ENCODE measurements around the gene MAD1L1.

Gene MAD1L1

GRCh38 chr7:1920266-1920681 is 312.5 kb downstream of the MAD1L1 start:
- H3K27ac ChIP-seq, result no peak overlapping the region
- H3K36me3 ChIP-seq, result no peaks in the 10 kb centered on the region
- H3K27me3 ChIP-seq, result peaks cover 21% of the 10 kb centered on the region
- H3K9me3 ChIP-seq, result no peaks in the 10 kb centered on the region
- H3K4me1 ChIP-seq (ENCODE audit: control insufficient read depth in 1 of 2, insufficient read depth in 1 of 2, low read depth in 1 of 2, low read length in 1 of 2), result peaks cover 0 to 8% of the 10 kb centered on the region in 2 experiments
- no peak for TF ChIP-seq CTCF (IDR thresholded peaks at IDR 0.05)
- no peak overlapping the region for H3K4me3 ChIP-seq (ENCODE audit: low read depth in 1 of 2, low read length in 1 of 2)

GRCh38 chr7:1919539-1920265 is 313.0 kb downstream of the MAD1L1 start:
- H3K27me3 ChIP-seq, result peaks cover 21% of the 10 kb centered on the region
- H3K36me3 ChIP-seq, result no peaks in the 10 kb centered on the region
- H3K27ac ChIP-seq, result no peak overlapping the region
- TF ChIP-seq CTCF (IDR thresholded peaks at IDR 0.05), result no peak
- H3K9me3 ChIP-seq, result no peaks in the 10 kb centered on the region
- H3K4me3 ChIP-seq (ENCODE audit: low read depth in 1 of 2, low read length in 1 of 2), result no peak overlapping the region
- peaks cover 0 to 8% of the 10 kb centered on the region in 2 experiments for H3K4me1 ChIP-seq (ENCODE audit: control insufficient read depth in 1 of 2, insufficient read depth in 1 of 2, low read depth in 1 of 2, low read length in 1 of 2)

- H3K4me1 ChIP-seq (ENCODE audit: control insufficient read depth in 1 of 2, insufficient read depth in 1 of 2, low read depth in 1 of 2, low read length in 1 of 2), result peaks cover 0 to 8% of the 10 kb centered on the region in 2 experiments
- H3K27ac ChIP-seq, result no peak overlapping the region
- H3K4me3 ChIP-seq (ENCODE audit: low read depth in 1 of 2, low read length in 1 of 2), result no peak overlapping the region
These were observed 313.7 kb downstream of the MAD1L1 start for GRCh38 chr7:1918881-1919525.

GRCh38 chr7:1918063-1918645 is 314.6 kb downstream of the MAD1L1 start:
- Histone ChIP-seq H3K9me3 (no peaks in the 10 kb centered on the region), H3K27ac (no peak overlapping the region), H3K36me3 (no peaks in the 10 kb centered on the region), H3K27me3 (peaks cover 21% of the 10 kb centered on the region), H3K4me3 (ENCODE audit: low read depth in 1 of 2, low read length in 1 of 2) (no peak overlapping the region), H3K4me1 (ENCODE audit: control insufficient read depth in 1 of 2, insufficient read depth in 1 of 2, low read depth in 1 of 2, low read length in 1 of 2) (peaks cover 0 to 8% of the 10 kb centered on the region in 2 experiments)
- no peak for TF ChIP-seq CTCF (IDR thresholded peaks at IDR 0.05)

More at GRCh38 chr7:1918881-1919525, 313.7 kb downstream of the MAD1L1 start:
- Histone ChIP-seq H3K36me3 (no peaks in the 10 kb centered on the region), H3K27me3 (peaks cover 21% of the 10 kb centered on the region), H3K9me3 (no peaks in the 10 kb centered on the region)
- no peak for TF ChIP-seq CTCF (IDR thresholded peaks at IDR 0.05)

GRCh38 chr7:1917221-1918062 is 315.3 kb downstream of the MAD1L1 start:
- H3K27ac ChIP-seq, result no peak overlapping the region
- H3K4me3 ChIP-seq (ENCODE audit: low read depth in 1 of 2, low read length in 1 of 2), result no peak overlapping the region
- peaks cover 0 to 8% of the 10 kb centered on the region in 2 experiments for H3K4me1 ChIP-seq (ENCODE audit: control insufficient read depth in 1 of 2, insufficient read depth in 1 of 2, low read depth in 1 of 2, low read length in 1 of 2)
- no peaks in the 10 kb centered on the region for H3K36me3 ChIP-seq
- no peaks in the 10 kb centered on the region for H3K9me3 ChIP-seq
- peaks cover 21% of the 10 kb centered on the region for H3K27me3 ChIP-seq
- no peak for TF ChIP-seq CTCF (IDR thresholded peaks at IDR 0.05)
